Ramos (cell line): ENCODE results near the gene PRKCH.

Experiments used
- in situ Hi-C: fragments of 300-500 bp; cut with MboI; formaldehyde crosslinking; loops from one replicate; pipeline ENCODE4 v1.14.3; 2022; ENCODE audit warnings: low sequenced_read_pairs; ENCODE audit not compliant: unreplicated experiment

Gene PRKCH

DNA sequence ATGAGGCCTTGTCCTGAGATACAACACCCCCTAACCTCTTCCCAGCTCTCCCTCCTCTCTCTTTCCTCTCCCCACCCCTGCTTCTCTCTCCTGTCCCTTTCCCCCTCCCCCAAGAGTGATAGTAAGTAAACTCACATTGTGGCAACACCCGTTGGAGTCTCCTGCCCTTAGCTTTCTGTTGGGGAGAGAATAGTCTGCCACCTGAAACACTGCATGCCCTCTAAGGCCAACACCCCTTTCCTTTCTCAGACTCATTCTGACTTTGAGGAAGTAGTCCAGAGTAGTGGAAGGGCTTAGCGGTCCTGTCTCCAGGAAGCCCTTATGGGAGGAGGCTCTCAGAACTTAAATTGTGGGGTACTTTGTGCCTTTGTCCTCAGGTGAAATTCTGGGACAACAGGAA lies 95.2 kb downstream of the PRKCH start:
- in situ Hi-C loops = no loop called here

DNA sequence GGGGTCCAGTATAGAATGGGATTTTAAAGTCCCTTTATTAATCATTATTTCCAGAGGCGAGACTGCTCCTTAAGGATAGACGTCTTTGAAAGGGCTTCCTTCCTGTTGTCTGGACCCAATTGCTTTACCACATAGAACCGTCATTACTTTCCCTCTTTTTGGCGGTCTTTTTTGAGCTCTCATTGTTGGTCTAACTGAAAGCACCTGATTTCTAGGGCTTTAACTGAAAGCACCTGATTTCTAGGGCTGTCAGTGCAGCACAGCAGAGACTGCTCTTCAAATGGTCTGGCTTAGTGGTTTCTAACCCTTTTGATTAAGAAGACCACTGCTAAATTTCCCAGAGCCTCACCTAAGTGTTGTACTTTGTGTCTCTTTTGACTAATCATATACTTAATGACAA lies 95.8 kb downstream of the PRKCH start:
- in situ Hi-C loops = no loop called here

DNA sequence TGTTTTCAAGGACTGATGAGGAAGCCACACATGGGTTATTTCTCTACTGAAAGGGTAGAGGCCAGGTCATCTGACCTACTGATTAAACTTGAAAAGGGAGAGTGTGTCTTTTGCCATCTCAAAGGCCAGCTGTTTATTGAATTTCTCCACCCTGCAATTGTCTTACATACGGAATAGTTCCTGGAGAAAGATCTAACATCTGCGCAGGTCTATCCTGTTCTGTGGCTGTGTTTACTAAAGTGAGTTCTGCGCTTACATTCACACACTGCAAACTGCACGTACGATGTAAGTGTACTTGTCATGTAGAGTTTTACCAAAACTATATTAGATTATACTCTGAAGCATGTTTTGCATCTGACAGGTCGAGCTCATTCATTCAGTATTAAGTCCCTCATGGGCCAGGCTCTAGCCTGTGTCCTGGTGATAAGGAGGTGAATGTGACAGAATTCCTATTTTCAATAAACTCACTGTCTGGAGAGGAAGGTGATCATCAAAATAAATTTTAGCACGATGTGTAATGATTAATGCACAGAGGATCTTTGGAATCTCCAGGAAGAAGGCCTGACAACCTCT lies 96.6 kb downstream of the PRKCH start:
- in situ Hi-C loops = no loop called here

DNA sequence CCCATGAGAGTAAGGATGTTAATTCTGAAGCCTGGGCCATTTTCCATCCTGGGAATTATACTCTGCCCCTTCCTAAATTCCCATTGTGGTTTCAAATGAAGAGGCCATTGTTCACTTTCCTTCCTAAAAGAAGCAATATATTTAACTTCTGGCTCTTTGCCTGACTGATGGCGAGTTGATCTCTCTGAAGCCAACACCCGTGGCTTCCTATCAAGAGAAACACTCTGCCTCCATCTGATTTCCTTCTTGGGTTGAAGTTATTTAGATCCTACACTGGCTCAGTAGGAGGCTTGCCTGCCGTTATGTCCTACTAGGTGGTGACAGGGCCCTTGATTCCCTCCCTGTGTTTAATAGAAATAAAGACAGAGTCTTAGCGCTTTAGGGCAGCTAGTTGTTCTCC lies 97.4 kb downstream of the PRKCH start:
- in situ Hi-C loops = no loop called here

DNA sequence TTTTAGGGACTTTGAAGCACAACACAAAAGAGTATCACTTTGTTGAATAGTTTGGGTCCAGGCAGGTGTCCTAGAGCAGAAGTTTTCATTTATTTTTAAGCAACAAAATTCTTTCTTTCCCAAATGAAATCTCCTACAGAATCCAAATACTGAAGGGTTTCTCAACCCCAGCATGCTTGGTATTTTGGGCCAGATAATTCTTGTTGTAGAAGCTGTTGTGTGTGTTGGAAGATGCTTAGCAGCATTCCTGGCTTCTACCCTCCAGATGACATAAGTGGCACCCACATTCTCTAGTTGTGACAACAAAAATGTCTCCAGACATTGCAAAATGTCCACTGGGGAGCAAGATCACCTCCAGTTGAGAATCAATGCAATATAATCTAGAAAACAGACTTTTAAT lies 97.8 kb downstream of the PRKCH start:
- in situ Hi-C loops = no loop called here

DNA sequence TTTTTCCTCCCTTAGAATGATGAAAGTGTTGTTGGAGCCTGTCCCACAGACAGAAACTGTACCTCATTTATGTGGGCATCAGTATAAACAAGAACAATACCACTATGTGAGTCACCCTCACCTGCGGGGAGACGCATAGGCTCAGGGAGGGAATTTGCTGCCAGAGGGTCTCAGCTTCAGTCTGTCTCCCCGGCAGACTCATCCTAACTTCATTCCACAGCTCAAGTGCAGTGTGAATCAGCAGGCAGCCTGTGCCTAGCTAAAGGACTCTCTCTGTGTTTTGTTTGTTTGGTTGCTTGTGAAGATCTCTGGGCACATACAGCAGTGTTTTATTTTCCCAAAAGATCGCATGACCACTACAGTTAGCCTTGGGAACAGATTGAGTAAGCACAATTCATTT lies 98.9 kb downstream of the PRKCH start:
- in situ Hi-C loops = no loop called here

DNA sequence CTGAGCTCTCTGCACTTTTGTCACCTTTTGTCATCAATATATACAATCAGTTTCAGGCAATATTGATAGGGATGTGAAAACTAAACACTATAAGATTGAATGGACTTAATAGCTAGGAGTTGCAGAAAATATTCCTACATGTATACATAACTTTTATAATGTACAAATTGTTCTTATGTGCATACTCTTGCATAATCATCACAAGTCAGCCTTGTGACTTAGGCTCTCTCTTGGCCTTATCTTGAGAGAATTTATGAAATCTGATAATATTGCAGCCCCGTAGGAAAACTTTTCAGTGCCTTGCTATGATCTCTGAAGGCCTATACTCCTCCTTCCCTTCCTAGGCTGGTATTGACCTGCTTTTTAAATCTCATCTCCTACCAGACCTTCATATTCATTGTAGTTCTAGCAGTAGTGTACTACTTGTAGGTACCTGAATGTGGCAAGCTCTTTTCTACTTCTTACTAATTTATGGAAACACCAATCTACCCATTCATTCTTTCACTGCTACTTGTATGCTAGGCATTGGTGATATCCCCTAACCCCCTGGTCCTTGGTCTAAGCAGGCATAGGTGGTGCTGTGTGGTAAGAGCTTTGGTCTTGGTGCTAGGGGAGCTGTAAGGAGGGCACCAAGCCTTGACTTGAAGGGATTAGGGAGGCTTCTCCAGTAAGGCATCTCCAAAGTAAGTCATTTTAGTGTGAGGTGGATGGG lies 100.0 kb downstream of the PRKCH start:
- in situ Hi-C loops = no loop called here

DNA sequence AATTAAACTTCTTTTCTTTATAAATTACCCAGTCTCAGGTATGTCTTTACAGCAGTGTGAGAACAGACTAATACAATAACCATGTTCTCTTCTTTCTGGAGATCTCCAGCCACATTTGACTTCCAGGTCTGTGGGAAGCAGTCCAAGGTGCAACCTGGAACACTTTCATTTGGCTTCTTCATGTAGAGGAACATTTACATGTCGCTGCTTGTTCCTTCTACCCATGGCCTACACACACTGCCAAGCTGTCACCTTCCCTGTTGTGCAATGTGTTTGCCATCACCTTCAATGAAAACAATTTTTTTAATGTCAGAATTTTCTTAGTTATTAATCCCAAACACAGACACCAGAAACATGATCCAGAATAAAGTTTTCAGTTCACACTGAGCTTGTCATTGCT lies 104.7 kb downstream of the PRKCH start:
- in situ Hi-C loops = no loop called here

DNA sequence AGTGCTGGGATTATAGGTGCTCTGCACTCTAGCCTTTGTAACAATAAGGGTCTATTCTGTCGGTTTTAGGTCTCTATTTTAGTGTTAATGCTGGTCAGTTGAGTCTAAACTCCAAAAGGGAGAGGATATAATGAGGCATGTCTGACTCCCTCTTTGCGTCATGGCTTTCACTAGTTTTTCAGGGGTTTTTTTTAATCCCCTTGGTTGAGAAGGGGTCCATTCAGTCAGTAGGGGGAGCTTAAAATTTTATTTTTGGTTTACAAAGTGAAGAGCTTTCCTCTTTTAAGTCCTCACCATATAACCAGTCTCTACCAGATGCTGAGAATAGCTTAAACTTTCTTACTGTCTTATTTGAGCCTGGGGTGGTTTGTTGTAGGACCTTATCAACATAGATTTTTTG lies 106.9 kb downstream of the PRKCH start:
- in situ Hi-C loops = no loop called here

DNA sequence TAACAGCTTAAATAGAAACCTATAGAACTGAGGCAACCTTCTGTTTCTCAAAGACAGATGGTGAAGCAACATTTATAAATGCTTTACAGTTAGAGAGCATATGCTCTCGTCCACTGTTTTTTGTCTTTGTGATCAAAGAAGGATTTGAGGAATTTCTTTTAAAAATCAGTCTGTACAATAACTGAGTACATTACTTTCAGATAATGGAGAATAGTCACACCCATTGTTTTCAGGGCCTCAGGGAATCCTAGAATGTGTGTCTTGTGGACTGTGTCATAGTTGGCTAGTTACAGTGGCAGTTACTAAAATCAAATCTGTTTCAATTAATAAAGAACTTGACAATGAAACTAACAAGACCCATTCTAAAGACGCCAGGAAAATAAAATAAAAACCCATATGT lies 107.9 kb downstream of the PRKCH start:
- in situ Hi-C loops = no loop called here

DNA sequence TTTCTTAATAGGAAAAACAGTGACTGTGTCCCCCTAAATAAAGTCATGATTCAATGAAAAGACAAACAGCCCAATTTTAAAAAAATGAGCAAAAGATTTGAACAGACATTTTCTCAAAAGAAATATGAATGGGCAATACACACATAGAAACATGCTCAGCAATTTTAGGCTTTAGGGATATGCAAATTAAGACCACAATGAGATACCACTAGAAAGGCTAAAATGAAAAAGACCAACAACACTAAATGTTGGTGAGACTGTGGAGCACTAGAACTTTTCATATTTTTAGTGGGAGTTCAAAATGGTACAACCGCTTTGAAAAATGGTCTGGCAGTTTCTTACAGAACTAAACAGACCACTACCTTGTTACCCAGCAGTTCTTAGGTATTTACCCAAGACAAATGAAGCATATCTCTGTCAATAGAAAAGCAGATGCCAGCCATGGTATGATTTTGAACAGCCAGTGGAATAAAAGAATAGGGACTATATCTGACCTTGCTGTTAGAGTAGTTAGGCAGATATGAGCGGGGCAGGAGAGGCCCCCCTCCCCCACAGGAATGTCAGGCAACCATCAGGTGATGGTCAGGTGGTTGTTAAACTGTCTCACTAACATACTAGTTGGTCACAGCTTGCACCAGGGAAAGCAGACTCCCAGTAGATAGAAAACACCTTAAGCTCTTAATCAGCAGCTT lies 108.8 kb downstream of the PRKCH start:
- in situ Hi-C loops = no loop called here

DNA sequence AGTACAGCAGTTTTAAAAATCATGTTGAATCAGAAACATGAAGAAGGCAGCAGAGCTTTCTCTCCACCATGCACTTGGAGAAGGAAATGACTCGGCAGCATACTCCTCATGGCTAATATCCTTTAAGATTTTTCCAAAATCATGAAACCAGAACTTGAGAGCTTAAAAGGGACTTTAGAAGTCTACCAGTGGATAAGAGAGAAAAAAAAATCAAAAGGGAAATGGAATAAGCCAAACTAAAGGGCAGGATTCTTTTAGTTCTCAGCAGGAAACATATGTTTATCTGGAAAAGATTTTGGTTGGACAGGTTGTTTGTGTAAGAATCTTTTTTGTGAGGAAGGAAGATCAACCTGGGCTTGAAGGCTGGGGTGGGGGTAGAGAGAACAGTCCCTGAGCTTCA lies 111.8 kb downstream of the PRKCH start:
- in situ Hi-C loops = no loop called here

DNA sequence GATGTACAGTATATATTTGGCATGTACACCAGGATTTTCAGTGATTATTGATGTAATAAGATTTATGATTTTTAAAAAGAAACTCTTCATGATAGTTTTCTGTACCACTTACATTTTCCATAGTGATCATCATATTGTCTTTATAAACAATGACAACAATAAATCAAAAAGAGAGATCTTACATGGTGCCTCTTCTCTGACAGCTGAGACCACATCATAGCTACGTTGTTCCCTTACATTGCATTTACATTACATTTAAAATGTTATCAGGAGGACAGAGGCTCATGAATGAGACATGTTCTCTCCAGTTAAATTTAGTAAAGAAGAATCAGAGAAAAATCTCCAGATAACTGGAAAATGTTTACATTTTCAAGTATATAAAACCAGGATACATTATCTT lies 112.4 kb downstream of the PRKCH start:
- in situ Hi-C loops = no loop called here

DNA sequence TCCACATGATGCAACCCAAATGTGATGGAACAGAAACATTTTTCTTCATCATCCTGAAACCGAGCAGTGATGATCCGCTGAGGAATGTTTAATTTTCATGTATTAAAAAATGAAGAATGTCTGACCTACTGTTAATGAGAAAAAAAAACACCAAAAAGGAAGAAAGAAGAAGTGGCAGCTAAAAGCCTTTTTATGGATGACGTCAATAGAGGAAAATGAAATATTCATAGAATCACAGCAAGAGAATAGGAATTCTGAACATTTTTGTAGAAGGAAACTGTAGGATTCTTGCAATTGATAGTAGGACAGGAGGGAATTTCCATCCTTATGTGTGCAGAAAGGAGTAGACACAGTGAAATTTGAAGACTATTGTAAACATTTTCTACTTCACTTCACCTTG lies 112.9 kb downstream of the PRKCH start:
- in situ Hi-C loops = no loop called here

DNA sequence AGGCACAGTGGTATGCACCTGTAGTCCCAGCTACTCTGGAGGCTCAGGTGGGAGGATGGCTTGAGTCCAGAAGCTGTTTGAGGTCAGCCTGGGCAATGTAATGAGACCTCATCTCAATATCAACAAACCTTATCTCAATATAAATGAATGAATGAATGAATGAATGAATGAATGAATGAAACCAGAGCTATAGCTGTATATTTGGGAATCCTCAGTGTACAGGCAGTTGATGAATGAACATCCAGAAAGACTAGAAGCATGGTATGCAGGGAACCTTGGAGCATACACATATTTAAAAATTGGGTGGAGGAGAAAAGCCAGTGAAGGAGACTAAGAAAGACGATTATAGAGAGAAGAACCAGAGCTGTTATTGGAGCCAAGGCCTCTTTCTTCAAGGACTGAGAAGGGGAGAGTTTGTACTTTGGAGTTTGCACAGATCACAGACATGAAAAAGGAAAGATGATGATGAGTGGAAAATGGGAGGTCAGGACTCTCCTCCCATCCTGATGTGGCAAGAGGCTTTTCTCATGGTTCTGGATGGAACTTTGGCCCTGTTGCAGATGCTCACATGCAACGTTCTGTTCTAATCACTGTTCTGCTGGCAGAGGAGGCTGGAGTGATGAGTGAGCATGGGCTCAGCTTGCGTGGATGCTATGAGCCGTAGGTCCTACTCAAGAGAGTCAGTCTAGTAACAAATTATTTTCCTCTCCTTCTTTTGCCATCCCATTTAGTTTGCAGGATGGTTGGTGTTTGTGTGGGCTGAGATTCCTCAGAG lies 114.4 kb downstream of the PRKCH start:
- in situ Hi-C loops = no loop called here

DNA sequence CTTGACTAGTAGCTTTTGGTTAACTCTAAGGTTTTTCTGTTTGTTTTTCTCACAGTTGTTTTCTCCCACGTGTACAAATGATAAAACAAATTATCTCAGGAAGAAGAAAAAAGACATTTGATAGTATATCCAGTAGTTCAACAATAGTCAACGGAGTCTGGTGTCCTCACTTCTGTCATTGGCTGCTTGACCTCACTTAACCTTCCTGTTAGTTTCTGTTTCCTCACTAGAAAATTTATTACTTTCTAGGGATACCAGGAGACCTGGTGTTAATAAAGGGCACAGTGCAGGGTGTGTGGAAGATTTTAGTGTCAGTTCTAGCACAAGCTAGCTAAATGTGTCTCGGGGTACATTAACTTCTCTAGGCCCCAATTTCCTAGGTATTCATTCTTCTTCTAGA lies 116.0 kb downstream of the PRKCH start:
- in situ Hi-C loops = no loop called here

DNA sequence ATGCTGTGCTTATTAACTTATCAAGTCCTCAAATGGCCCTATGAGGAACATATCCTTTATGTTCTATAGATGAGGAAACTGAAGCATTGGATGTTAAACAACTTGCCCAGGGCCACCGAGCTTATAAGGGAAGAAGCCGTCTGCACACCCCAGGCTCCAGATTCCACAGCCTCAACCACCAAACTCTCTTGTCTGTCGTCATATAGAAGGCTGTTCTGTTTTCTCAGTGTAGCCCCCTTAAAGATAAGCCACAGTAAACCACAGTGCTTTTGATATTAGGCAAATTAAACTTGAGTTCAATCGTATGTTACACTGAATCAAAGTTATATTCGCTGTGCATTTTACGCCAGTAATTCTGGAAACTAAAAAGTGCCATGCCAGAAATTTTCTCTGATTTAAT lies 116.7 kb downstream of the PRKCH start:
- in situ Hi-C loops = no loop called here

DNA sequence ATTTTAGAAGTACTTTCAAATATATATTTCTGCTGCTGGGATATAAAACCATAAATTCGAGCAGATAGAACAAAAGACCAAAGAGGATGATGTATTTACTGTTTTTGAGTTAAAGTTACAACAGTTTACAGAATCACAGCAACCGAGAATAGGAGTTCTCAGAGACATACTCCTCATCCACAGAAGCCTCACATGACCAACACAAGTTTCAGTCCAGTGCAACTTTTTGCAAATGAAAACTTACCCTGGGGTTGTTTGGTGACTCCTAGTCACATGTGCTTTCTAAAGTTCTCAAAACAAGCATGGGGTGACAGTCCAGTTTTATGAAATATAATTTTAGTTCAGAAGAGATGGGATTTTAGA lies 117.1 kb downstream of the PRKCH start:
- in situ Hi-C loops = no loop called here

DNA sequence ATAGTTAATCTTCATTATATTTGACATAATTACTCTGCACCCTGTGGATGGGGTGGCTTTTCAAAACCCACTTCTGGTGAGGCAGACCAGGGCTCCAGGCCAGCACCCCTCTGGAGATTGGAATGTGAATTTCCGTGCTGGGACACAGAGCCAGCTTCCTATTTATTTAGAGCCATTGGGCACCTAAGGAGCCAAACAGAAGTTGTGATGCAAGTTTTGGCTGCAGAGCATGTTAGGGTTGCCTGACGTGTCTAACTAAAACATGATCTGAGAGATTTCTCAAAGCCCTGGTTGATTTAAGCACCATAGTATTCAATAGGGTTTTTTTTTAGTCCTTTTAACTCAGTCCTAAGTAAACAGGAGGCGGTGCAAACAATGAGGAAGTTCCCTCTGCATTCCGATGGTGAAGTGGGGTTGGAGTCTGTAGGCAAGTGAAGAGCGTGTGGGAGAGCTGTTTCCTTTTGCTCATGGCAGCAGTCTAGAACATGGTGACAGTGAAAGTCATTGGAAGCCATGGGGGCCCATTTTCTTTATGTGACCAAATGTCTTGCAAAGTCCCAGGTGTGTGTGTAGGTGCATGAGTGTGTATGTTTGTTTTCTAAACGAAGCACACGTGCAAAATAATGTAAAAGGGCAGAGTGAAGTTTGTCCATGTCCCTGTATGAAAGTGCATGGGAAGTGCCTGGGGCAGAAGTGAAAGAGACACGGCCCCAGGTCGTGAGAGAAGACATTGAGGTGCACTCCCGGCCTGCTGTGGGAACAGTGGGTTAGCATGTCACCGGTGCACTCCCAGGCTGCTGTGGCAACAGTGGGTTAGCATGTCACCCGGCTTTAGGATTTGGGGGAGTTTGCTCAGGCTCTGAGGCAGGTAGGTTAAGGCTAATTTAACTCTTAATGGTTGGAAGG lies 117.7 kb downstream of the PRKCH start:
- in situ Hi-C loops = no loop called here

DNA sequence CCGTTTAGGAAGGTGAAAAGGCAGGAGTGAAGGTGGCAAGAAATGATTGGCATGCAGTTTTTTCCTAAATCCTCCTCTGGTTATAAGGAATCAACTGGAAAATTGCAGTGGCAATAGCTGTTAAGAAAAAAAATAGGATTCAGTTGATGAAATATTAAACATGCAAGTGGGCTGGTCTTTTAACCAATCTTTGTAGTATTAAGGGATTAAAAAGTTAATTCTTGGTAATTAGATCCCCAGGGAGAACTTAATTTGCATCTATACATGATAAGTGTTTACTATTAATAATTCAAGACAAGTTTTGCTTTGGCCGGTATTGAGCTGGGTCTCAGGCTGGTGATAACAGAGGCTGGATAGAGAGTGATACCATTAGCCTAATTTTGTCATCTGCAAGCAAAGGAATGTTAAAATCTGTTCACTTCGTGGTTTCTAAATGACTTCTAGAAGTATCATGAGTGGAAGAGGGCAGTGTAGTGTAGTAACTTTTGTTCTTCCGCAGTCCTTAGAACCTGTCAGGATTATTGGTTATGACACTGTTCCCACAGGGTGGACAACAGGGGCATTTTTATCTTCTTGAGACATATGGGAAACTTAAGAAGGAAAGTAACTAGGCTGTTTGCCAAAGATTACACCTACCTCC lies 118.5 kb downstream of the PRKCH start:
- in situ Hi-C loops = no loop called here
